ENCODE results near the gene EIF2A.

EIF2A gene

GRCh38 chr3:150582620-150583019, 36.0 kb downstream of the EIF2A start:
- Histone ChIP-seq H3K36me3 (ENCODE audit: control insufficient read depth, insufficient read depth, low read length) (no peaks in the 10 kb centered on the region), H3K4me1 (peaks cover 4% of the 10 kb centered on the region), H3K4me3 (ENCODE audit: low read depth, low read length) (no peak overlapping the region), H3K4me2 (ENCODE audit: low read length) (no peak overlapping the region), H3K9me3 (ENCODE audit: control insufficient read depth, low read length) (no peaks in the 10 kb centered on the region), H3K79me2 (peaks cover 7% of the 10 kb centered on the region), H3K27ac (no peak overlapping the region), H3K9ac (no peak overlapping the region), H2AFZ (no peak overlapping the region), H3K27me3 (ENCODE audit: control insufficient read depth, insufficient read depth, low read length) (no peaks in the 10 kb centered on the region)
- TF ChIP-seq, protein P1, sequence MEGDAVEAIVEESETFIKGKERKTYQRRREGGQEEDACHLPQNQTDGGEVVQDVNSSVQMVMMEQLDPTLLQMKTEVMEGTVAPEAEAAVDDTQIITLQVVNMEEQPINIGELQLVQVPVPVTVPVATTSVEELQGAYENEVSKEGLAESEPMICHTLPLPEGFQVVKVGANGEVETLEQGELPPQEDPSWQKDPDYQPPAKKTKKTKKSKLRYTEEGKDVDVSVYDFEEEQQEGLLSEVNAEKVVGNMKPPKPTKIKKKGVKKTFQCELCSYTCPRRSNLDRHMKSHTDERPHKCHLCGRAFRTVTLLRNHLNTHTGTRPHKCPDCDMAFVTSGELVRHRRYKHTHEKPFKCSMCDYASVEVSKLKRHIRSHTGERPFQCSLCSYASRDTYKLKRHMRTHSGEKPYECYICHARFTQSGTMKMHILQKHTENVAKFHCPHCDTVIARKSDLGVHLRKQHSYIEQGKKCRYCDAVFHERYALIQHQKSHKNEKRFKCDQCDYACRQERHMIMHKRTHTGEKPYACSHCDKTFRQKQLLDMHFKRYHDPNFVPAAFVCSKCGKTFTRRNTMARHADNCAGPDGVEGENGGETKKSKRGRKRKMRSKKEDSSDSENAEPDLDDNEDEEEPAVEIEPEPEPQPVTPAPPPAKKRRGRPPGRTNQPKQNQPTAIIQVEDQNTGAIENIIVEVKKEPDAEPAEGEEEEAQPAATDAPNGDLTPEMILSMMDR (IDR thresholded peaks at IDR 0.05), result no peak

DNA sequence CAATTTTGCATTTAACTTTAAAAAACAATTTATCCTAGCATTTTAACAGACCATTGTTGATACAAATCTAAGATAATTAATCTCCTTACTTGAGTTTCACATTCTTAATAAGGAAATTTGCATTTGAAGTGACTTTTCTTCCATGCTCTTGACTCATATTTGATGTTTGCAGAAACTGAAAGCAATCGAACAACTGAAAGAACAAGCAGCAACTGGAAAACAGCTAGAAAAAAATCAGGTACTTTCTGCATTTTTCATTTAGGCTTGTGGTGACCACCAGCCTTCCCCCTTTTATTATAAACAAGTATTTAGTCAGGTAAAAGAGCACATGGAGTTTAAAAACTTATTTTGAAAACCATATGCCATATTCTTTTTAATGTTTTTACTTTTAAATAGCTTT, 36.4 kb downstream of the EIF2A start:
- H3K36me3 ChIP-seq (ENCODE audit: control insufficient read depth, insufficient read depth, low read length), result no peaks in the 10 kb centered on the region
- H3K9me3 ChIP-seq (ENCODE audit: control insufficient read depth, low read length), result no peaks in the 10 kb centered on the region
- H3K4me3 ChIP-seq (ENCODE audit: low read depth, low read length), result no peak overlapping the region
- H3K79me2 ChIP-seq, result peaks cover 7% of the 10 kb centered on the region
- H2AFZ ChIP-seq, result no peak overlapping the region
- TF ChIP-seq, protein P1 (IDR thresholded peaks at IDR 0.05), result no peak
- no peak overlapping the region for H3K4me2 ChIP-seq (ENCODE audit: low read length)
- peaks cover 4% of the 10 kb centered on the region for H3K4me1 ChIP-seq
- H3K9ac ChIP-seq, result no peak overlapping the region
- H3K27me3 ChIP-seq (ENCODE audit: control insufficient read depth, insufficient read depth, low read length), result no peaks in the 10 kb centered on the region
- H3K27ac ChIP-seq, result no peak overlapping the region

DNA sequence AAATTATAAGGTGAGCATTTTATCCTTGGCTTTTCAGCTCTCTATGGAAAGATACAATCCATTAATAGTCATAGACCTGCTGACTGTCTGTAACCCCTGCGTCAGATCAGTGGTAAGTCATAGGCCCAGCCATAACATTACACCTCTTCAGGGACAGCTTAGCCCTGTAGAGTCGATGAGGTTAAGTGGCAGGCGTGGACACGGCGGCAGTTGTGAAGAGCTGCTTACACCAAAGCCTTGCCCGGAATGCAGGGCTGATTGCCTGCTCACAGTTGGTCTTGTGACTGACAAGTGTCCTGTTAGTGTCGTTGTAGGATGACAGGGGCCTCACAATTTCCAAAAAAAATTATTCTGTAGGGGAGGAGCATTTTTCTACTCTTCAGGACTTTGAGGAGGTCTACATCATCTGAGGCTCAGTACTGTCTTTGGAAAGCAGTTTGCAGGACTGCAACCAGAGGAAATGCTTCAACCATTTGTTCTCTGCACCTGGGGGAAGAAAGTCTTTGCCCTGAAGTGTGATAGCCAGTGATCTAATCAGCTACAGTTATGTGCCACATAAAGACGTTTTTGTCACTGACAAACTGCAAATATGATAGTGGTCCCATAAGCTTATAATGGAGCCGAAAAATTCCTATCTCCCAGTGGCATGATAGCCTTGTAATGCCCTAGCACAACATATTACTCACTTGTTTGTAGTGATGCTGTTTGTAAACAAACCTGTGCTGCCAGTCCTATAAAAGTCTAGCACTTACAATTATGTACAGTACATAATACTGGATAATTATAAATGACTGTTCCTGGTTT, 41.6 kb downstream of the EIF2A start:
- no peak overlapping the region for H3K9ac ChIP-seq
- H3K4me1 ChIP-seq, result no peaks in the 10 kb centered on the region
- TF ChIP-seq, protein P1 (IDR thresholded peaks at IDR 0.05), result no peak
- no peaks in the 10 kb centered on the region for H3K9me3 ChIP-seq (ENCODE audit: control insufficient read depth, low read length)
- H3K4me2 ChIP-seq (ENCODE audit: low read length), result no peak overlapping the region
- H3K4me3 ChIP-seq (ENCODE audit: low read depth, low read length), result no peak overlapping the region
- H3K79me2 ChIP-seq, result peaks cover 13% of the 10 kb centered on the region
- H2AFZ ChIP-seq, result no peak overlapping the region
- H3K36me3 ChIP-seq (ENCODE audit: control insufficient read depth, insufficient read depth, low read length), result no peaks in the 10 kb centered on the region
- H3K27me3 ChIP-seq (ENCODE audit: control insufficient read depth, insufficient read depth, low read length), result no peaks in the 10 kb centered on the region
- no peak overlapping the region for H3K27ac ChIP-seq

DNA sequence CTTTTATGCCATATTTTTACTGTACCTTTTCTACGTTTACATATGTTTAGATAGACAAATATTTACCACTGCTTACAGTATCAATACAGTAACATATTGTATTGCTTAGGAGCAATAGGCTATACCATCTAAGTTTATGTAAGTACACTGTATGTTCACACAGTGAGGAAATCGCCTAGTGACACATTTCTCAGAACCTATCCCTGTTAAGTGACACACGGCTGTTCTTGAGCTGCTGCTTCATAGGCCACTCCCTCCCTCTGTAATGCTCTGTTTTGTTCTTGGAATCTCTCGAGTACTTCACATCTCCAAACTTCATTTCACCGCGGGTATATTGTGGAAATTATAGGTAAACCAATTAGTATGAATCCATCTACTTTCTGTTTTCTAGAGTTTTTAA, 43.2 kb downstream of the EIF2A start:
- H3K4me2 ChIP-seq (ENCODE audit: low read length), result no peak overlapping the region
- peaks cover 11% of the 10 kb centered on the region for H3K79me2 ChIP-seq
- no peaks in the 10 kb centered on the region for H3K27me3 ChIP-seq (ENCODE audit: control insufficient read depth, insufficient read depth, low read length)
- H3K36me3 ChIP-seq (ENCODE audit: control insufficient read depth, insufficient read depth, low read length), result no peaks in the 10 kb centered on the region
- H3K9me3 ChIP-seq (ENCODE audit: control insufficient read depth, low read length), result no peaks in the 10 kb centered on the region
- H2AFZ ChIP-seq, result no peak overlapping the region
- no peaks in the 10 kb centered on the region for H3K4me1 ChIP-seq
- no peak overlapping the region for H3K9ac ChIP-seq
- H3K27ac ChIP-seq, result no peak overlapping the region
- H3K4me3 ChIP-seq (ENCODE audit: low read depth, low read length), result no peak overlapping the region
- TF ChIP-seq, protein P1 (IDR thresholded peaks at IDR 0.05), result no peak

DNA sequence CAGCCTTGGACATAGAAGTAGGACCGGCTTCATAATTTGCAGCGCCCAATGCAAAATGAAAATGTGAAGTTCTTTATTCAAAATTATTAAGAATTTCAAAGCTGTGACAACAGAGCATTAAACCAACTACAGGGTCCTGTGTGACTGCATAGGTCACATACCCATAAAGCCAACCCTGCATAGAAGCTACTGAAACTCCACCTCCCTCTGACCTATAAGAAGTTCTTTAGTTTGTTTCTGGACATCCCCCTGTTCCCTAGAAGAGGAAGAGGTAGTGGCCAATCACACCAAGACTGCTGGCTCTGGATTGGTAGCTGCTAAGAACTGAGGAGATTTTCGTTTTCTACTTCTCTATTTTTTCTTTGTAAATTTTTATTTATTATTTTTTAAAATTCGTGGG, 47.6 kb downstream of the EIF2A start:
- H3K4me1 ChIP-seq, result no peaks in the 10 kb centered on the region
- no peaks in the 10 kb centered on the region for H3K36me3 ChIP-seq (ENCODE audit: control insufficient read depth, insufficient read depth, low read length)
- no peaks in the 10 kb centered on the region for H3K9me3 ChIP-seq (ENCODE audit: control insufficient read depth, low read length)
- no peak overlapping the region for H3K27ac ChIP-seq
- H2AFZ ChIP-seq, result no peak overlapping the region
- no peak overlapping the region for H3K4me2 ChIP-seq (ENCODE audit: low read length)
- H3K27me3 ChIP-seq (ENCODE audit: control insufficient read depth, insufficient read depth, low read length), result no peaks in the 10 kb centered on the region
- H3K4me3 ChIP-seq (ENCODE audit: low read depth, low read length), result no peak overlapping the region
- TF ChIP-seq, protein P1 (IDR thresholded peaks at IDR 0.05), result no peak
- H3K9ac ChIP-seq, result no peak overlapping the region
- H3K79me2 ChIP-seq, result peaks cover 11% of the 10 kb centered on the region
